GM11168 (cell line): ENCODE data around the gene FAF1.
"Not testable (repeated sequence)": the region's sequence is repeated elsewhere in the genome, so short reads cannot be mapped to it uniquely, and the experiment has no call there.

ENCODE experiments used
- in situ Hi-C: fragments of 300-500 bp; cut with MboI; formaldehyde crosslinking; loops from one replicate; pipeline ENCODE4 v1.12.0; 2022; ENCODE audit warnings: low sequenced_read_pairs; ENCODE audit not compliant: unreplicated experiment

The FAF1 gene

DNA sequence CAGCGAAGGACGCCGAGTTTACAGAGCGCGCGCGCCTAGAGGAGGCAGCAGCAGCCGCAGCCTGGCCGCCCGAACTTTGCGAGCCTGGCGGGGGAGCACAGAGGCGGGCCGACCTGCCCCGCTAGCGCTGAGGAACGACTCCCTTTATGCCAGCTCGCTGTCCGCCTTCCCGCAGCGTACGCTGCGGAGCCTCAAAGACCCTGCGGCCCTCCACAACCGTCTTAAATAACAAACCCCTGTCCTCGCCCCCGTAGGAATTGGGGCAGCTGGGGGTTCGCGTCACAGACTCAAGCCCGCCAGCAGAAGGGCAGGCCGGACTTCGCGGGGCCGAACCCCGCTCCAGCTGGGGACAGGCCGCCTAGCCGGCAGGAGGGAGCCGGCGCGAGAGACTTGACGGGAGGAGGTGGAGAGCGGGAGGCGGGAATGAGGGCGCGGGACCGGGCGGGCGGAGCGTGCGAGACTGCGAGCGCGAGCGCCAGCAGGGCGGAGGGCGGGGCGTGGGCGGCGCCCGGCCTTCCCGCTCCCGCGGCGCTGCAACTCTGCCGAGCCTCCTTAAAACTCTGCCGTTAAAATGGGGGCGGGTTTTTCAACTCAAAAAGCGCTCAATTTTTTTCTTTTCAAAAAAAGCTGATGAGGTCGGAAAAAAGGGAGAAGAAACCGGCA is 8.2 kb upstream of the FAF1 start:
- in situ Hi-C loops = loop anchor here (25.0 kb wide), 1 partner anchor 219 kb away; no protein-coding TSS in a partner anchor

DNA sequence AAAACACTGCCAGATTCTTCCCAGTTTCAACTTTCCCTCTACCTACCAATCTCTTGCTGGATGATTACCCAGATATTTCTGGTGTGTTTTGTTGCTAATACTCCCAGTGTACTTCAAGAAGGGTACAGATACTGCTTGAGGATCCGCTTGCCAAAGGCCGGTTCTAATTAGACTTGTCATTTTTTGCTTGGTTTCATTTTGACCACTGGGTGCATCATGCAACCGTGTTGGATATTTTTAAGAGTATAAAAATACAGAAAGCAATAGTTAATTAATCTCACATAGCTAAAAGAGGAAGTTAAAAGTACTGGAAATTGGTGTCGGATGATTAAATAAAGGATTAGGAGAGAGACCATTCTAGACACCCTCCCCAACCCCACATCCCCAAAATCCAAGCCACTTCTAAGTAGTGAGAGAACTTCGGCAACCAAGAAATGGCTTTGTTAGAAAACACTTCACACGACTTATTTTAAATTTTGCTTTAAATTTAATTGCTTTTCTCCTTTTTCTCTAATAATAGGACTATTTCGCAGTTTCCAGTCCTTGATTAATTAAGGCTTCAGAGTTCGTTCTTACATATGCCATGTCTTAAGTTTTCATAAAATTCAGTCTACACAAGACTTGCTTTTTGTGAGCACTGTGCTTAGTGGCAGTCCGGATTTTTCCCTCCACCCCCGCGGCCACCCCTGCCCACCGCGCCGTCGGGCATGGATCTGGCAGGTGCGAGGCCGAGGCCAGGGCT is 7.5 kb upstream of the FAF1 start:
- in situ Hi-C loops = loop anchor here (25.0 kb wide), 1 partner anchor 220 kb away; no protein-coding TSS in a partner anchor

DNA sequence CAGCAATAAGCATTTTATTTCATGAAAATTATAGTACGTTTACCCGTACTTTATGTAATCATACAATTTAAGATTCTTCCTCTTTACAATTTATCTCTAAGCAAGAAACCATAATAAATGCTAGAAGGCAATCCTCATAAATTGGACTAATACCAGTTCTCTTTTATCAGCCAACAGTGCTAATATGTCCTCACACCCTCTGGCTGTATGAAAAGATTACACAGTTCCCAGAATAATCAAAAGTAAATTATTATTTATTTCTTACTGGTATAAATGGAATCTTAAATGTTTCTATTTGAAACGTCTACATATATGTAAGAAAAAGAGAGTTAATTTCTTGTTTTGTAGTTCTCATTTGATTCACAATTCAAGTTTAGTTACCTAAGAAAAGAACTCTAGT is 6.9 kb upstream of the FAF1 start:
- in situ Hi-C loops = loop anchor here (25.0 kb wide), 1 partner anchor 220 kb away; no protein-coding TSS in a partner anchor

DNA sequence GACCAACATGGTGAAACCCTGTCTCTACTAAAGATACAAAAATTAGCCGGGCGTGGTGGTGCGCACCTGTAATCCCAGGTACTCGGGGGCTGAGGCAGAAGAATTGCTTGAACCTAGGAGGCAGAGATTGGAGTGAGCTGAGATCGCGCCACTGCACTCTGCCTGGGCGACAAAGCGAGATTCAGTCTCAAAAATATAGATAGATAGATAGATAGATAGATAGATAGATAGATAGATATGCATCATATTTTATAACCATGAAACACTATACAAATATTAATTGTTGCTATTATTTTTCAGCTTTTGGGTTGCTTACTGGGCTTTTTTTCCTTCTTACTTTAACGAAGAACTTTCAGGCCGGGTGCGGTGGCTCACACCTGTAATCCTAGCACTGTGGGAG is 4.8 kb upstream of the FAF1 start:
- in situ Hi-C loops = loop anchor here (25.0 kb wide), 1 partner anchor 222 kb away; no protein-coding TSS in a partner anchor

DNA sequence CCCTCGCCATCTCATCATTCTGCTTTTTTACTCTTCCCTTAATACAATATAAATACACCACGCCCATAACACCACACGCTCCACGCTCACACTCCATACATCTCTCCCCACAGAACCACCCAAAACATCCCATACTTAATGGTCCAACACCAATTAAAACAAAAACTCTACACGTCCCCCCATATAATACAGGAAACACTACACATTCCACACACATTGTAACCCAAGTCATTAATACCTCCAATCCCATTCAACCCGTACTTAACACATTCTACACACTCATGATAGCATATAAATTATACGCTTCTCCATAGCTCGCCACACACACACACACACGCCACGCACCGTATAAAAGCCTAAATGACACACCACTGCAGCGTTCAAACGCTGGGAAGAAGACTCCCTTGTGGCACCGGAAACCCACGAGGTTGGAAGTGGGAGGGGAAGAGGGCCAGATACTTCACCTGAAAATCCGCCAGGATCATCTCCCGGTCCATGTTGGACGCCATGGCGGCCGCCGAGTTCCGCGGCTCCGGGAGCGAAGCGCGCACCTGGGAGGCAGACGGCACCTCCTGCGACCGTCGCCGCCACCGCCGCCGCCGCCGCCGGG is 659 bp downstream of the FAF1 start:
- in situ Hi-C loops = loop anchor here (25.0 kb wide), 1 partner anchor 228 kb away; no protein-coding TSS in a partner anchor

DNA sequence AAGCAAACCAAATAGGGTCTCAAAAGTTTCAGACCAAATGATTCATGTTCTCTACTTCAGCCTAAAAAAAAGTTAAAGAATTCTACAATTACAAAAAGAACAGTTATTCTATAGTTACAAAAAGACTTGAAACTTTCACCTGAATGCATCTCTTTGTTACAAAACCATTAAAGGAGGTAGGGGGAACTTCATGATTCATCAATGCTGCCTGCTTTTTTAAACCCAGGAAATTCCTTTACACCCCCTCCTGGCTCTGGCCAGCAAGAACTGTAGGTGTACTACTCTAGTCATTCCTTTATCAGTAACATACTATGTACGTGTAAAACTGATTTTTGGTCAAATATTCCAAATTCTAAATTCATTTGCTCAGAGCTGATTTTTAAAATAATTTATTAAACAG is 5.0 kb downstream of the FAF1 start:
- in situ Hi-C loops = loop anchor here (25.0 kb wide), 1 partner anchor 232 kb away; no protein-coding TSS in a partner anchor

DNA sequence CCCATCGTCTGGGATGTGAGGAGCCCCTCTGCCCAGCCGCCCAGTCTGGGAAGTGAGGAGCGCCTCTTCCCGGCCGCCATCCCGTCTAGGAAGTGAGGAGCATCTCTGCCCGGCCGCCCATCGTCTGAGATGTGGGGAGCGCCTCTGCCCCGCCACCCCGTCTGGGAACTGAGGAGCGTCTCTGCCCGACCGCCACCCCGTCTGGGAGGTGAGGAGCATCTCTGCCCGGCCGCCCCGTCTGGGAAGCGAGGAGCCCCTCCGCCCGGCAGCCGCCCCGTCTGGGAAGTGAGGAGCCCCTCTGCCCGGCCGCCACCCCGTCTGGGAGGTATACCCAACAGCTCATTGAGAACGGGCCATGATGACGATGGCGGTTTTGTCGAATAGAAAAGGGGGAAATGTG is 7.5 kb downstream of the FAF1 start:
- in situ Hi-C loops = loop anchor here (25.0 kb wide), 1 partner anchor 235 kb away; no protein-coding TSS in a partner anchor

DNA sequence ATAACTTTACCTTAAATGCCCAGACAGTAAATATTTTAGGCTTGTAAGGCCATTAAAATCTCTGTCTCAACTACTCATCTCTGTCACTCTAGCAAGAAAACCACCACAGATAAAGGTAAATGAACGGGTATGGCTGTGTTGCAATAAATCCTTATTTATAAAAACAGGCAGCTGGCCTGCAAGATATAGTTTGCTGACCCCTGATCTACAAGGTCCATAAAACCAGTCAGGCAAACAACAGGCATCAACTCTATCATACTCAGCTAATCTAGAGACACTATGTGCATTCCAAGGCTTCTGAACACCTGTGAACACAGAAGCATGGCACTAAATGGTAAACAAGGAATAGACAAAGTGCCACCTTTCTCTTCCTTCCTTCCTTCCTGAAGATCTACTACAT is 9.7 kb downstream of the FAF1 start:
- in situ Hi-C loops = loop anchor here (25.0 kb wide), 1 partner anchor 237 kb away; no protein-coding TSS in a partner anchor

DNA sequence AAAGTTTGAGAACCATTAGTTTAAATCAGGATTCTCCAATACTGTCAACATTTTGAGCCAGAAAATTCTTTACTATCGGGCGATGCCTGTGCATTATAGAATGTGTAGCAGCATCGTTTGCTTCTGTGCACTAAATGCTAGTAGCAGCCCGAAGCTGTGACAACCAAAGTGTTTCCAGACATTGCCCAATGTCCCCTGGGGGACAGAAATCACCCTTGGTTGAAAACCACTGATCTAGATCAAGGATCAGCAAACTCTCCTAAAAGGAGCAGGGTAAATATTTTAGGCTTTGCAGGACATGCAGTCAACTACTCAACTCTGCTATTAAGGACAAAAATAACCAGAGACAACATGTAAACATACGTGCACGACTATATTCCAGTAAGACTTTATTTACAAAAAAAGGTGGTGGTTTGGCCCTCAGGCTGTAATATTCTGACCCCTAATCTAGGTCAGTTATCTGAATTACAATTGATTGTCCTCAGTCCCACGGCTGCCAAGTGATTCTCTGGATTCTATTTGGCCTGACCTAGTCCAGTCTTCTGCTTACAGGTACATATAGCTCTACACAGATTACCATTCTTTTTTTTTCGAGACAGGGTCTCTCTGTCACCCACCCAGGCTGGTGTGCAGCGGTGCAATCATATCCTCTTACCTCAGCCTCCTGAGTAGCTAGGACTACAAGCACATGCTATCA is 10.6 kb downstream of the FAF1 start:
- in situ Hi-C loops = no loop called here

DNA sequence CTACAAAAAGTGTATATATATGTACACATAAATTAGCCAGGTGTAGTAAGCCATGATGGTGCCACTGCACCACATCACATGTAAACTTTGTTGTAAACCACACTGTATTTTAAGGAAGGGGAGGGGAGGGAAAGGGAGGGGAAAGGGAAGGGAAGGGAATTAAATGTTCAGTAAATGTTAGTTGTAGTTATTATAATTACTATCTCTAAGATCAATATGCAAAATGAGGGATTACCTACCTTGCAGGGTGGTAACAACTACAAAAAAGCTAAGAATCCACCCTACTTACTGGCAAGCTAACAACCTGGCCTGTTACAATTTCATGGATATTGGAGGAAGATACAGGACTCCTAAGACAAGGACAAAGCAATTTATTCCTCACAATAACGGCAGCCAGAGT is 17.7 kb downstream of the FAF1 start:
- in situ Hi-C loops = no loop called here

DNA sequence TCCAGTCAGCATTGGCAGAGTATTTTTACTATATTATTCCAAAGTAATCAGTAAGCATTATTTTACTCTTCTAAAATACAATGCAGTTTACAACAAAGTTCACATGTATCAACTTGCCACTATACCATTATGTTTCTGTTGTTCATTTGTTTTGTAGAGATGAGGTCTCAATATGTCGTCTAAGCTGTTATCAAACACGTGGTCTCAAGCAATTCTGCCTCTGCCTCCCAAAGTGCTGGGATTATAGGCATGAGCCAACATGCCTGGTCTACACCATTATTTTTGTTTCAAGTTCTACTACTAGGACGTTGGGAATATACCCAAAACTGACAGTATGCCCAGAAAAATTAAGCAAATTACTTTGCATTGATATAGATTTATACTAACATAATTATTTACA is 19.8 kb downstream of the FAF1 start:
- in situ Hi-C loops = no loop called here

DNA sequence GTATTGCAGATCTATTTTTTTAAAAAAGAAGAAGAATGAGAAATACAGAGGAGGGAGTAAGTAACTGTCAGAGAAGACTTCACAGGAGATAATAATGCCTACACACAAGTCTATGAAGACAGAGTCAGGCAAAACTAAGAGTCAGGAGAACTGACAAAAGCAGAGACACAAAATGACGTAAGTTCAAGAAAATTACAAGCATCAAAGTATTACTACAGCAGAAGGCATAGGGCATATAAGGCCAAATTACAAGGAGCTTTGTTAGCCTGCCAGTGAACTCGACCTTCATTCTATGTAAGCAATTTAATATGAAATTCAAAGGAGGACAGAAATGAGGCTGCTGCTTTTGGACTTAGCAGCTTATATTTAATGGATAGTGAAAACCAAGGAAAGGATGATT is 23.7 kb downstream of the FAF1 start:
- in situ Hi-C loops = no loop called here

DNA sequence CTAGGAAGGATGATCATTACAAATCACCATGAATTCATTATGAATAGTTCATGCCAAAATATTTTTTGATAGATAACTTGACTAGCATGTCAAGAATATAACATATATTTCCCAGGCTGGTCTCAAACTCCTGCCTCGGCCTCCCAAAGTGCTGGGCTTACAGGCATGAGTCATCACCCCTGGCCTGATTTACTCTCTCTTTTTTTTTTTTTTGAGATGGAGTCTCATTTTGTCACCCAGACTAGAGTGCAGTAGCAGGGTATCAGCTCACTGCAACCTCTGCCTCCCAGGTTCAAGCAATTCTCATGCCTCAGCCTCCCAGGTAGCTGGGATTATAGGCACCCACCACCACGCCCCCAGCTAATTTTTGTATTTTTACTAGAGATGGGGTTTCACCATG is 24.8 kb downstream of the FAF1 start:
- in situ Hi-C loops = not testable (repeated sequence)

DNA sequence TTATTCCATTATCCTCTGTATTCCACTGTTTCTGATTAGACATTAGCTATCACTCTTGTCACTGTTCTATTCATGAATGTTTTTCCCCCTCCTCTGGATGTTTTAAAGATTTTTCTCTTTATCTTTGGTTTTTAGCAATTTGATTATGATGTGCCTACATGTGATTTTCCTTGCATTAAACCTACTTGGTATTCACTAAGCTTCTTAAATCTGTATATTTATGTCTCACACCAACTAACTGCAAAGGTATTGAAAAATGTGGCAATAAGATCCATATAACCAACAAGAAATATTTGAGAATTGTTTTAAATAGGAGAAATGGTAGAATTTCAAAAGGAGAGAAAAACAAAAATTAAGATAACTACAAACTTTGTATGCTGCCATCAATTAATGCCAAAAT is 25.2 kb downstream of the FAF1 start:
- in situ Hi-C loops = no loop called here

DNA sequence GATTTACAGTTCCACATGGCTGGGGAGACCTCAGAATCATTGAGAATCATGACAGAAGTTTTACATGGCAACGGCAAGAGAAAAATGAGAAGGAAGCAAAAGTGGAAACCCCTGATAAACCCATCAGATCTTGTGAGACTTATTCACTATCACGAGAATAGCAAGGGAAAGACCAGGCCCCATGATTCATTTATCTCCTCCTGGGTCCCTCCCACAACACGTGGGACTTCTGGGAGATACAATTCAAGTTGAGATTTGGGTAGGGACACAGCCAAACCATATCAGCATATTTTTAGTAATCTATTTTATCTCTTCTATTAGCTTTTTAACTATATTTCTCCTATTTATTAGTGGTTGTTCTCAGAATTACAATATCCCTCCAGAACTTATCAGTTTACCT is 26.3 kb downstream of the FAF1 start:
- in situ Hi-C loops = not testable (repeated sequence)

DNA sequence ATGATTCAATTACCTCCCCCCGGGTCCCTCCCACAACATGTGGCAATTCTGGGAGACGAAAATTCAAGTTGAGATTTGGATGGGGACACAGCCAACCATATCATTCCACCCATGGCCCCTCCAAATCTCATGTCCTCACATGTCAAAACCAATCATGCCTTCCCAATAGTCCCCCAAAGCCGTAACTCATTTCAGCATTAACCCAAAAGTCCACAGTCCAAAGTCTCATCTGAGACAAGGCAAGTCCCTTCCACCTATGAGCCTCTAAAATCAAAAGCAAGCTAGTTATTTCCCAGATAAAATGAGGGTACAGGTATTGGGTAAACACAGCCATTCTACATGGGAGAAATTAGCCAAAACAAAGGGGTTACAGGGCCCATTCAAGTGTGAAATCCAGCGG is 28.0 kb downstream of the FAF1 start:
- in situ Hi-C loops = not testable (repeated sequence)

DNA sequence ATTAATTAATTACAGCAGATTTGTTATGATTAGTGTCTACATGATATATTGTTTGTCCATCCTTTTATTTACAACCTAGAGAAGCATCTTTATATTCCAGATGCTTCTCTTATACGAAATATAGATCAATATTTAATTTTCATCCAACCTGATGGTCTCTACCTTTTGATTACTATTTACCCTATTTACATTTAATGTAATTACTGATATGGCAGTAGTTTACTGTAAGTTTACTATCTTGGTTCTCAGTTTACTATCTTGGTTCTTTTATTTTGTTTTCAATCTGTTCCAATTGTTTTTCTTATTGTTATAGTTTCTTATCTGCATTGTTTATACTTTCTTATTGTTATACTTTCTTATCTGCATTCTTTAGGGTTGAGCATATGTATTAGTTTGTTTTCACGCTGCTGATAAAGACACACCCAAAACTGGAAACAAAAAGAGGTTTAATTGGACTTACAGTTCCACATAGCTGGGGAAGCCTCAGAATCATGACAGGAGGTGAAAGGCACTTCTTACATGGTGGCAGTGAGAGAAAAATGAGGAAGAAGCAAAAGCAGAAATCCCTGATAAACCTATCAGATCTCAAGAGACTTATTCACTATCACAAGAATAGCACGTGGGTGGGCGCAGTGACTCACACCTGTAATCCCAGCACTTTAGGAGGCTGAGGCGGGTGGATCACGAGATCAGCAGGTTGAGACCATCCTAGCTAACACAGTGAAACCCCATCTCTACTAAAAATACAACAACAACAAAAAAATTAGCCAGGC is 28.9 kb downstream of the FAF1 start:
- in situ Hi-C loops = no loop called here

DNA sequence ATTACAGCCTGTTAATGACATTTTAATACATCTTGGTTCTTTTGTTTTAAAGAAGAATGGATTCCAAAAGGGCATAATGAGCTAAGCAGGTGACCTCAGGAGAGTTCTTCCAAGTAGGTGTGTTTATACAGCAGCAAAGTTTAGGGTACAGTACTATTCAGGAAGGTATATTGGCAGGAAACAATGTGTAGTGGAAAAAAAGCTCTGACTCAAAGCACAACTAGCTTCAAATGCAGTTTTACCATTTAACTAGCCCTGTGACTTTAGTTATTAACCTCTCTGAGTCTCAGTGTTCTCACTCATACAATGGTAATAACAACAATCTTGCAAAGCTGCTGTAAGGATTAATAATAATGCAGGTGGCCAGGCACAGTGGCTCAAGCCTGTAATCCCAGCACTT is 29.9 kb downstream of the FAF1 start:
- in situ Hi-C loops = no loop called here

DNA sequence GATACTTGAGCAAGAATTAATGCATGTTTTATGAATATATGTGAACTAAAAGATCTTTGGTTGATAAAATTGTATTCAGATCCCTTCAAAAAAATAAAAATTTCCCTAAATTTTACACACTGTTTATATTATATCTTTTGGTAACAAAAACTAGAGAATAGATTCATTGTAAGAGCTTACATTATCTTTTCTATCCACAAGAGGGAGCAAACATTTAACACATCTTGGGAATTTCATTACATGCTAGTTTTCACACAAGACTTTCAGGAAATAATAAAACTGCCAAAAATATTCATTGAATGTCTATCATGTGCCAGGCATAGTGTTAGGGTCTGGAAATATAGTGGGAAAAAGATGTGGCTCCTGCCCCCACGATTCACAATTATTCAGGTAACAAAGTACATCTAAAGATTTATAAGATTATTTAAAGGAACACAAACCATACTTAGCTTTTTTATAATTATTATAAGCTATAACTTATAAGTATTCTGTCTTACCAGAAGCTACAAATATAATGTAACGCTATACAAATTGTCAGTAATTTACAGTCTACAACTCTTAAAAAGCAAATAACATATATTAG is 30.6 kb downstream of the FAF1 start:
- in situ Hi-C loops = no loop called here
